Measurements from ENCODE around the gene AGAP3.
"Not testable (repeated sequence)": the region's sequence is repeated elsewhere in the genome, so short reads cannot be mapped to it uniquely, and the experiment has no call there.

AGAP3 gene

GRCh38 chr7:151085691-151086620, at the start of gene AGAP3:
Gene AGAP3, plus strand, starts transcription at chr7:151086475. Its CDS starts 267 bp downstream, at chr7:151086742.
- no peak for FAIRE-seq

- FAIRE-seq, result no peak
Measured at GRCh38 chr7:151038951-151039849, 47.1 kb upstream of the AGAP3 start.

GRCh38 chr7:151039850-151040548, 46.3 kb upstream of the AGAP3 start:
- FAIRE-seq, result no peak

GRCh38 chr7:151040616-151041375, 45.5 kb upstream of the AGAP3 start:
- FAIRE-seq, result no peak

- not testable (repeated sequence) for FAIRE-seq
Measured at GRCh38 chr7:151043449-151043848, 42.8 kb upstream of the AGAP3 start.

GRCh38 chr7:151043959-151044358, 42.3 kb upstream of the AGAP3 start:
- no peak for FAIRE-seq

- no peak for FAIRE-seq
Measured at GRCh38 chr7:151045262-151045661, 41.0 kb upstream of the AGAP3 start.

- FAIRE-seq, result no peak
Measured at GRCh38 chr7:151045967-151046366, 40.3 kb upstream of the AGAP3 start.

- FAIRE-seq, result no peak
Measured at GRCh38 chr7:151046603-151047573, 39.4 kb upstream of the AGAP3 start.

- FAIRE-seq, result no peak
Measured at GRCh38 chr7:151047976-151048815, 38.1 kb upstream of the AGAP3 start, which contains the start of gene ASIC3. Gene ASIC3, plus strand, starts transcription at chr7:151048531. Its CDS starts 355 bp downstream, at chr7:151048886.

GRCh38 chr7:151048911-151049463, 37.3 kb upstream of the AGAP3 start:
- FAIRE-seq, result no peak

GRCh38 chr7:151051108-151051507, 35.2 kb upstream of the AGAP3 start:
- FAIRE-seq, result no peak

- no peak for FAIRE-seq
Measured at GRCh38 chr7:151053096-151053495, 33.2 kb upstream of the AGAP3 start.

GRCh38 chr7:151053751-151054150, 32.5 kb upstream of the AGAP3 start:
- no peak for FAIRE-seq

GRCh38 chr7:151056283-151056665, 30.0 kb upstream of the AGAP3 start:
- FAIRE-seq, result no peak

- FAIRE-seq, result no peak
Measured at GRCh38 chr7:151056666-151057505, 29.4 kb upstream of the AGAP3 start.

GRCh38 chr7:151057506-151057988, 28.7 kb upstream of the AGAP3 start, which contains the start of gene CDK5:
Gene CDK5, minus strand, starts transcription at chr7:151057897. Its CDS starts 49 bp downstream, at chr7:151057848.
- no peak for FAIRE-seq
